Osteoblast (primary cell): ENCODE measurements around the gene BLOC1S3. TPM values are rescaled to one million over a fixed set of nuclear protein-coding genes. Genes with fewer than 3 reads are reported as not detected.

Experiments
- DNase-seq: peaks from one replicate; pipeline ENCODE4 v3.0.0; 2011; ENCODE audit warnings: low spot score, mixed read lengths; ENCODE audit not compliant: insufficient read length; ENCODE audit errors: missing footprints
- H2AFZ ChIP-seq: 2 replicates; pipeline ENCODE4 v1.6.0; 2011; ENCODE audit warnings: mild to moderate bottlenecking, low read length
- H3K27ac ChIP-seq: 2 replicates; pipeline ENCODE4 v1.5.1; 2011; ENCODE audit warnings: mild to moderate bottlenecking, low read depth, low read length, moderate library complexity
- H3K27me3 ChIP-seq: 2 replicates; pipeline ENCODE4 v1.6.0; 2012; ENCODE audit warnings: mild to moderate bottlenecking, control low read depth, inconsistent platforms, low read length, moderate library complexity; ENCODE audit not compliant: insufficient read depth
- H3K36me3 ChIP-seq: 2 replicates; pipeline ENCODE4 v1.5.1; 2011; ENCODE audit warnings: mild to moderate bottlenecking, low read length, control low read depth, moderate library complexity; ENCODE audit not compliant: insufficient read depth
- H3K4me1 ChIP-seq: 2 replicates; pipeline ENCODE4 v1.5.1; 2011; ENCODE audit warnings: mild to moderate bottlenecking, low read length, control low read depth, moderate library complexity; ENCODE audit not compliant: insufficient read depth
- H3K4me2 ChIP-seq: 2 replicates; pipeline ENCODE4 v1.6.0; 2011; ENCODE audit warnings: mild to moderate bottlenecking, low read length; ENCODE audit not compliant: insufficient read depth
- H3K4me3 ChIP-seq: fragments of 200-600 bp; sonication (generic); 3 replicates; pipeline ENCODE4 v1.5.1; 2012; ENCODE audit warnings: mild to moderate bottlenecking, low read length, inconsistent platforms; ENCODE audit not compliant: insufficient read depth
- H3K79me2 ChIP-seq: 2 replicates; pipeline ENCODE4 v1.6.0; 2012; ENCODE audit warnings: mild to moderate bottlenecking, low read length, control low read depth, inconsistent platforms; ENCODE audit not compliant: insufficient read depth
- H3K9me3 ChIP-seq: 2 replicates; pipeline ENCODE4 v1.5.1; 2011; ENCODE audit warnings: low read depth, low read length, control low read depth
- H4K20me1 ChIP-seq: 2 replicates; pipeline ENCODE4 v1.6.0; 2012; ENCODE audit warnings: mild to moderate bottlenecking, low read length, control low read depth; ENCODE audit not compliant: insufficient read depth
- CTCF ChIP-seq: IDR thresholded peaks from 2 replicates; pipeline ENCODE4 v1.5.1; 2011; ENCODE audit warnings: mild to moderate bottlenecking, low read depth, low read length, moderate library complexity; ENCODE audit errors: extremely low read depth
- total RNA-seq: library from RNA; depleted of rRNA; stranded (reverse); fragments of >200 nt; gene quantifications from 2 replicates; pipeline ENCODE4 v1.2.3, GENCODE V29; 2012

BLOC1S3 gene
- total RNA-seq, 1 donor, result 7.2 TPM

GRCh38 chr19:45153339-45154063 is 25.1 kb upstream of the BLOC1S3 start:
- H3K79me2 ChIP-seq, result no peaks in the 10 kb centered on the region
- H3K4me1 ChIP-seq, result peaks cover 20% of the 10 kb centered on the region
- DNase-seq, result peak; percentile 96
- peaks cover 24% of the 10 kb centered on the region for H3K27me3 ChIP-seq
- no peak overlapping the region for H2AFZ ChIP-seq
- H3K36me3 ChIP-seq, result no peaks in the 10 kb centered on the region
- H3K4me2 ChIP-seq, result peak overlapping the region; percentile 42
- H3K27ac ChIP-seq, result peak overlapping the region; percentile 25
- no peak for TF ChIP-seq CTCF
- no peaks in the 10 kb centered on the region for H3K9me3 ChIP-seq
- H4K20me1 ChIP-seq, result peaks cover 16% of the 10 kb centered on the region
- H3K4me3 ChIP-seq, result peak overlapping the region; percentile 46

- Histone ChIP-seq H3K4me3 (peak overlapping the region; percentile 46), H3K4me1 (peaks cover 20% of the 10 kb centered on the region), H3K79me2 (no peaks in the 10 kb centered on the region), H4K20me1 (peaks cover 16% of the 10 kb centered on the region), H3K27me3 (peaks cover 24% of the 10 kb centered on the region), H3K27ac (peak overlapping the region; percentile 25), H3K4me2 (peak overlapping the region; percentile 42), H3K9me3 (no peaks in the 10 kb centered on the region), H3K36me3 (no peaks in the 10 kb centered on the region), H2AFZ (no peak overlapping the region)
- peak; percentile 99 for DNase-seq
- peak; percentile 7 for TF ChIP-seq CTCF
Observed at GRCh38 chr19:45154064-45154827, 24.3 kb upstream of the BLOC1S3 start.

GRCh38 chr19:45156011-45156630 is 22.5 kb upstream of the BLOC1S3 start:
- Histone ChIP-seq H3K4me1 (peaks cover 20% of the 10 kb centered on the region), H2AFZ (no peak overlapping the region), H3K4me3 (no peak overlapping the region), H3K9me3 (no peaks in the 10 kb centered on the region), H3K27ac (no peak overlapping the region), H3K4me2 (no peak overlapping the region), H3K27me3 (peaks cover 32% of the 10 kb centered on the region), H3K36me3 (no peaks in the 10 kb centered on the region), H3K79me2 (no peaks in the 10 kb centered on the region), H4K20me1 (peaks cover 7% of the 10 kb centered on the region)
- no peak for TF ChIP-seq CTCF
- peak; percentile 75 for DNase-seq

GRCh38 chr19:45156751-45157150 is 21.8 kb upstream of the BLOC1S3 start:
- no peak for TF ChIP-seq CTCF
- no peak overlapping the region for H2AFZ ChIP-seq

More at GRCh38 chr19:45156751-45157150, 21.8 kb upstream of the BLOC1S3 start:
- peaks cover 32% of the 10 kb centered on the region for H3K27me3 ChIP-seq
- H3K9me3 ChIP-seq, result no peaks in the 10 kb centered on the region
- H3K4me1 ChIP-seq, result peaks cover 20% of the 10 kb centered on the region
- DNase-seq, result peak; percentile 14
- H3K4me3 ChIP-seq, result no peak overlapping the region
- H3K79me2 ChIP-seq, result no peaks in the 10 kb centered on the region
- no peak overlapping the region for H3K27ac ChIP-seq
- H3K36me3 ChIP-seq, result no peaks in the 10 kb centered on the region
- no peak overlapping the region for H3K4me2 ChIP-seq
- H4K20me1 ChIP-seq, result peaks cover 3% of the 10 kb centered on the region
